Activated CD4-positive, alpha-beta T cell treated with anti-CD3 and anti-CD28 coated beads, Interleukin-2, amount 50 U/mL, for 48 hours (primary cell): ENCODE results near the gene KRT78.
"Not testable (repeated sequence)": the region's sequence is repeated elsewhere in the genome, so short reads cannot be mapped to it uniquely, and the experiment has no call there.

ENCODE experiments used
- DNase-seq, 2 experiments: peaks; one replicate each; pipeline ENCODE4 v3.0.0-alpha.2; 2020

Gene KRT78

GRCh38 chr12:52871291-52872039 lies 22.7 kb upstream of the KRT78 start:
- DNase-seq = no peak

- DNase-seq = peak; percentile 86 to 88
These were observed 21.8 kb upstream of the KRT78 start for GRCh38 chr12:52870361-52871290.

- peak; percentile 20 to 36 for DNase-seq
These were observed 18.8 kb upstream of the KRT78 start for GRCh38 chr12:52867642-52868041.

- no peak for DNase-seq
These were observed 18.4 kb upstream of the KRT78 start for GRCh38 chr12:52867152-52867551.

- DNase-seq = peak; percentile 30 to 49
These were observed 16.5 kb upstream of the KRT78 start for GRCh38 chr12:52865090-52865944.

- no peak for DNase-seq
These were observed 13.2 kb upstream of the KRT78 start for GRCh38 chr12:52862023-52862422.

GRCh38 chr12:52861511-52861910 lies 12.7 kb upstream of the KRT78 start:
- no peak for DNase-seq

GRCh38 chr12:52860102-52860823 lies 11.5 kb upstream of the KRT78 start:
- DNase-seq = no peak

- no peak for DNase-seq
These were observed 8.7 kb upstream of the KRT78 start for GRCh38 chr12:52857500-52857899.

GRCh38 chr12:52856787-52857186 lies 8.0 kb upstream of the KRT78 start:
- DNase-seq = no peak

- not testable (repeated sequence) for DNase-seq
These were observed 7.3 kb upstream of the KRT78 start for GRCh38 chr12:52856077-52856476.

- no peak for DNase-seq
These were observed 3.0 kb upstream of the KRT78 start for GRCh38 chr12:52851787-52852186.

- no peak for DNase-seq
These were observed 1.9 kb upstream of the KRT78 start for GRCh38 chr12:52850681-52851080.

GRCh38 chr12:52849511-52849910 lies 717 bp upstream of the KRT78 start:
- no peak for DNase-seq

GRCh38 chr12:52847335-52848102 lies 1.3 kb downstream of the KRT78 start:
- no peak for DNase-seq

GRCh38 chr12:52846356-52846970 lies 2.3 kb downstream of the KRT78 start:
- DNase-seq = no peak

GRCh38 chr12:52845946-52846345 lies 2.8 kb downstream of the KRT78 start:
- DNase-seq = no peak

GRCh38 chr12:52844386-52844785 lies 4.4 kb downstream of the KRT78 start:
- DNase-seq = no peak

GRCh38 chr12:52839436-52840105 lies 9.2 kb downstream of the KRT78 start:
- no peak for DNase-seq
